Calu3 (cell line): ENCODE results near the gene LAMB3. TPM values are rescaled to one million over a fixed set of nuclear protein-coding genes. Genes with fewer than 3 reads are reported as not detected.
A peak's percentile ranks its signal among the peaks of the same experiment; 100 is the strongest.

Experiments used
- BruUV-seq: library from RNA; stranded (reverse); fragments of 400-500 nt; replicated peaks from 2 replicates; lab custom pipeline; 2021; lab: Mats Ljungman, UMichigan
- CTCF ChIA-PET: fragments of 300-600 bp; sonication (Branson Sonifier 250); formaldehyde crosslinking; loops from one replicate; lab custom pipeline; 2022; ENCODE audit warnings: antibody characterized with exemption; lab: Charles Lee
- DNase-seq: peaks from one replicate; pipeline ENCODE4 v3.0.0; 2022
- H3K27ac Mint-ChIP-seq: one replicate; pipeline ENCODE4 v1.8.0; 2022; ENCODE audit warnings: mixed read lengths; ENCODE audit not compliant: unreplicated experiment
- H3K27me3 Mint-ChIP-seq: one replicate; pipeline ENCODE4 v1.8.0; 2022; ENCODE audit warnings: mixed read lengths; ENCODE audit not compliant: unreplicated experiment
- H3K36me3 Mint-ChIP-seq: one replicate; pipeline ENCODE4 v1.8.0; 2022; ENCODE audit warnings: mild to moderate bottlenecking, moderate library complexity, mixed read lengths; ENCODE audit not compliant: insufficient read depth, unreplicated experiment
- H3K4me1 Mint-ChIP-seq: one replicate; pipeline ENCODE4 v1.8.0; 2022; ENCODE audit warnings: mild to moderate bottlenecking, low read depth, mixed read lengths; ENCODE audit not compliant: unreplicated experiment
- H3K4me3 Mint-ChIP-seq: one replicate; pipeline ENCODE4 v1.8.0; 2022; ENCODE audit warnings: mild to moderate bottlenecking, low read depth, moderate library complexity, mixed read lengths; ENCODE audit not compliant: unreplicated experiment
- H3K9me3 Mint-ChIP-seq: one replicate; pipeline ENCODE4 v1.8.0; 2022; ENCODE audit warnings: low read depth, mixed read lengths; ENCODE audit not compliant: unreplicated experiment
- CTCF ChIP-seq: fragments of 200-600 bp; IDR thresholded peaks from one replicate; pipeline ENCODE4 v1.8.0; 2022; ENCODE audit warnings: antibody characterized with exemption; ENCODE audit not compliant: unreplicated experiment
- intact Hi-C: fragments of 100-400 bp; cut with micrococcal nuclease; formaldehyde crosslinking; loops from one replicate; pipeline ENCODE4 v1.10.0; 2022; ENCODE audit not compliant: unreplicated experiment
- total RNA-seq: library from RNA; stranded (reverse); gene quantifications from 2 replicates; pipeline ENCODE4 v1.2.3, GENCODE V29; 2022

Gene LAMB3
- total RNA-seq, 1 experiment from 2014 or later = 331 TPM

DNA sequence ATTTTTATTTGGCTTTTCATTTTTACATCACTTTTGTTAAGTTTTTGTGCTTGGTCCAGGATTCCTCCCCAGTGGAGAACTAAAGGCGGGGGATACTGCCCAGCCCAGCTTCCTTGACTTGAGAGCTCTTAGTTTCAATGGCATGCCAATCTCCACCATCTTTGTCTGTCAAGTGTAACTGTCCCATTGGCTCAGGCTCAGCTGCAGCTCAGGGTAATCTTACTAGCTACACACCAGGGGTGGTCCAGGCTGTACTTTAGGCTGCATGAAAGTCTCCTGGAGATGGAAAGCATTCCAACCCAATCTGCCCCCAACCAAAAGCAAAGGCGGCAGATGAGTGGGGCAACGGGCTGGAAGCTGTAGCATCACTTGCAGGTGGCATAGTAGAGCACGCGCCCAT lies 37.3 kb downstream of the LAMB3 start:
- DNase-seq = no peak
- intact Hi-C loops = no loop called here
- no peak for TF ChIP-seq CTCF
- Mint-ChIP-seq H3K4me1 (no peaks in the 10 kb centered on the region), H3K36me3 (peaks cover 56% of the 10 kb centered on the region), H3K27ac (no peak overlapping the region), H3K4me3 (no peak overlapping the region), H3K9me3 (no peaks in the 10 kb centered on the region), H3K27me3 (no peaks in the 10 kb centered on the region)
- CTCF ChIA-PET = no interaction called here
- BruUV-seq = TSS peak; percentile 84

GRCh38 chr1:209614151-209614420 lies 38.1 kb downstream of the LAMB3 start:
- TF ChIP-seq CTCF = no peak
- Mint-ChIP-seq H3K36me3 (peaks cover 49% of the 10 kb centered on the region), H3K9me3 (no peaks in the 10 kb centered on the region), H3K4me3 (no peak overlapping the region), H3K27me3 (no peaks in the 10 kb centered on the region), H3K4me1 (no peaks in the 10 kb centered on the region), H3K27ac (no peak overlapping the region)
- CTCF ChIA-PET = interaction anchor here (0.9 kb wide), 1 partner anchor 9 kb away, joined by 3 read pairs; no protein-coding TSS in a partner anchor
- intact Hi-C loops = no loop called here
- BruUV-seq = no TSS peak
- DNase-seq = no peak

DNA sequence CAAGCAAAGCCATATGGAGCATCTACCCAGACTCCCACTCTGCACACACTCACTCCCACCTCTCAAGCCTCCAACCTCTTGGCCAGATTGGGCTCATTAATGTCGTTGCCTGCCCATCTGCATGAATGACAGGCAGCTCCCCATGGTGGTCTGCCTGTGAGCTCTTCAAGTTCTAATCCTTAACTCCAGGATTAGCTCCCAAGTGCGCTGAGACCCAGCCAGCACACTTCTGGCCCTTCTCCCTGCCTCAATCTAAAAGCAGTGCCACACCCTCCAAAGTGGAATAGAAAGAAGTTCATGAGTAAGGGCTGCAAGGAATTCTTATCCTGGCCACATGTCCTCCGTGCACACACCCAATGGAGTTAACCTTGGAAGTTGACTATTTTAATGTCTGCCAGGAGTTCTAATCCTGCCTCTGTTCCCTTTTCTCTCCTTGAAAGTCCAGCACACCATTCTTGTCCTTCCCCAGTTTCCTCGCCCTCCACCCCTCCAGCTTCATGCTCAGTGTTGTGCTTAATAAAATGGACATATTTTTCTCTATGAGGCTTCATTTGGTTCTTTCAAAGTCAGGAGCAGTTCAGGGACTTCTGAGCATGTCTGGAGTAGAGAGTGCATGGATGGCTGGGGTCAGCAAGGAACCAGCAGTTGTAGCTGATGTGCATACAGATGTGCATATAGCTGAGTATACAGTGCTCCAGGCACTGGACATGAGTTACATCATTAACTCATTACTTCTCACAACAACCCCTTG lies 38.6 kb downstream of the LAMB3 start:
- no peaks in the 10 kb centered on the region for H3K4me1 Mint-ChIP-seq
- BruUV-seq = no TSS peak
- peaks cover 46% of the 10 kb centered on the region for H3K36me3 Mint-ChIP-seq

DNA sequence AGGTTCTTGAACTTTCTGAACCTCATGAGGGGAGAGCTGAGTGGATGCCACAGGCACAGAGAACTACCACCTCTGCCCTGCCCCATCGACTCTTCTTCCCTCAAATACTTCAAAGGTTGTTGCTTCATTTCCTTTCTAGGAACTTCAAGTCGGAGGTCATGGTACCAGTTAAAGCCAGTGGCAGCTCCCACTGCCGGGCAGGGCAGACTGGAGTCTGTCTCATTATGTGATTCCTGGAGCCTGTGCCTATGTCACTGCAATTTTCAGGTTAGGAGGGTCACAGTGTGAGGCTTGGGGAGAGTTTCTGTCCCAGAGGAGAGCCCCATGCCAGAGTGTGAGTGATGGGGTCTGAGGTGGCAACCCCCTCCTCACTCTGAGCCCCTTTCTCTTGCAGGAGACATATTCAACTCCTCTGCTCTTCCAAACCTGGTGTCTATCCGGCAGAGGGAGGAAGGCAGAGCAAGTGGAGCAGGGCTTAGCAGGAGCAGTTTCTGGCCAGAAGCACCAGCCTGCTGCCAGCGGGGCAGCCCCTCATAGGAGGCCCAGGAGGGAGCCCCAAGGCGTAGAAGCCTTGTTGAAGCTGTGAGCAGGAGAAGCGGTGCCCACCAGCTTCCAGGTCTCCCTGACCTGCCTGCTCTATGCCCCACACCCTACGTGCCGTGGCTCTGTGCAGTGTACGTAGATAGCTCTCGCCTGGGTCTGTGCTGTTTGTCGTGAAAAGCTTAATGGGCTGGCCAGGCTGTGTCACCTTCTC lies 39.4 kb downstream of the LAMB3 start:
- Mint-ChIP-seq H3K4me3 (no peak overlapping the region), H3K4me1 (no peaks in the 10 kb centered on the region), H3K27me3 (no peaks in the 10 kb centered on the region), H3K9me3 (no peaks in the 10 kb centered on the region), H3K36me3 (peaks cover 45% of the 10 kb centered on the region), H3K27ac (no peak overlapping the region)
- no peak for TF ChIP-seq CTCF
- intact Hi-C loops = no loop called here
- CTCF ChIA-PET = interaction anchor here (0.9 to 1.8 kb wide), 2 partner anchors 10 to 40 kb away, joined by 3 to 5 read pairs; no protein-coding TSS in a partner anchor
- DNase-seq = no peak
- BruUV-seq = no TSS peak

More for the DNA sequence above, 38.6 kb downstream of the LAMB3 start:
- H3K9me3 Mint-ChIP-seq = no peaks in the 10 kb centered on the region
- CTCF ChIA-PET = interaction anchor here (0.9 kb wide), 1 partner anchor 10 kb away, joined by 3 read pairs; no protein-coding TSS in a partner anchor
- no peak for TF ChIP-seq CTCF
- DNase-seq = no peak
- H3K27ac Mint-ChIP-seq = no peak overlapping the region
- H3K27me3 Mint-ChIP-seq = no peaks in the 10 kb centered on the region
- no peak overlapping the region for H3K4me3 Mint-ChIP-seq
- intact Hi-C loops = no loop called here
